Smooth muscle cell (in vitro differentiated cells): ENCODE data around the gene LCE1A. TPM values are rescaled to one million over a fixed set of nuclear protein-coding genes. Genes with fewer than 3 reads are reported as not detected.

Source experiments
- DNase-seq: peaks from one replicate; lab custom pipeline; 2025; ENCODE audit not compliant: unreplicated experiment; lab: John Stamatoyannopoulos, UW
- H2AFZ ChIP-seq: fragments of 200-600 bp; sonication (generic); 2 replicates; pipeline ENCODE4 v1.6.0; 2016; ENCODE audit warnings: antibody characterized with exemption, low read depth, mild to moderate bottlenecking
- H3F3A ChIP-seq: fragments of 200-600 bp; sonication (generic); 2 replicates; pipeline ENCODE4 v1.6.0; 2017; ENCODE audit warnings: antibody characterized with exemption, low read depth
- H3K27ac ChIP-seq: fragments of 200-600 bp; sonication (generic); 2 replicates; pipeline ENCODE4 v1.5.1; 2016; ENCODE audit warnings: low read depth, mild to moderate bottlenecking
- H3K27me3 ChIP-seq: fragments of 200-600 bp; sonication (generic); 2 replicates; pipeline ENCODE4 v1.6.1; 2016; ENCODE audit warnings: low read depth, mild to moderate bottlenecking
- H3K36me3 ChIP-seq: fragments of 200-600 bp; sonication (generic); 2 replicates; pipeline ENCODE4 v1.5.1; 2016; ENCODE audit warnings: low read depth
- H3K4me1 ChIP-seq: fragments of 200-600 bp; sonication (generic); 2 replicates; pipeline ENCODE4 v1.5.1; 2016; ENCODE audit warnings: low read depth
- H3K4me2 ChIP-seq: fragments of 200-600 bp; sonication (generic); 2 replicates; pipeline ENCODE4 v1.6.0; 2016; ENCODE audit warnings: mild to moderate bottlenecking
- H3K4me3 ChIP-seq: fragments of 200-600 bp; sonication (generic); 2 replicates; pipeline ENCODE4 v1.5.1; 2016; ENCODE audit warnings: mild to moderate bottlenecking
- H3K79me2 ChIP-seq: fragments of 200-600 bp; sonication (generic); 2 replicates; pipeline ENCODE4 v1.6.0; 2016; ENCODE audit warnings: low read depth, mild to moderate bottlenecking
- H3K9ac ChIP-seq: fragments of 200-600 bp; sonication (generic); 2 replicates; pipeline ENCODE4 v1.6.0; 2016; ENCODE audit warnings: low read depth
- H3K9me3 ChIP-seq: fragments of 200-600 bp; sonication (generic); replicated peaks from 2 replicates; pipeline ENCODE4 v1.5.1; 2016; ENCODE audit warnings: low read depth
- H4K20me1 ChIP-seq: fragments of 200-600 bp; sonication (generic); 2 replicates; pipeline ENCODE4 v1.6.0; 2016; ENCODE audit warnings: low read depth
- CTCF ChIP-seq: fragments of 200-600 bp; sonication (generic); IDR thresholded peaks from 2 replicates; pipeline ENCODE4 v1.5.1; 2017; ENCODE audit warnings: borderline replicate concordance, mild to moderate bottlenecking, antibody characterized with exemption; ENCODE audit not compliant: insufficient read depth, poor library complexity, severe bottlenecking
- WGBS: methylation state at CpG from one replicate; pipeline ENCODE4 v1.1.7; 2016; ENCODE audit warnings: low lambda C conversion rate; 5-methylcytosine and 5-hydroxymethylcytosine counted together
- polyA plus RNA-seq: library from polyadenylated mRNA; unstranded; fragments of >200 nt; fragmentation: Nextera tagmentation; extraction: Ambion mirVana; gene quantifications from 2 replicates; pipeline ENCODE4 v1.2.1, GENCODE V29; 2016
- total RNA-seq: library from RNA; depleted of rRNA; stranded (reverse); fragments of >200 nt; gene quantifications from 2 replicates; pipeline ENCODE4 v1.2.3, GENCODE V29; 2014

Gene LCE1A
- total and polyA plus RNA-seq, 2 experiments from 2014 or later, result not detected

- no peaks in the 10 kb centered on the region for H3K9me3 ChIP-seq
- no peak overlapping the region for H3K4me2 ChIP-seq
- 51% methylated on average over 17 of the region's 17 CpGs for WGBS
- H2AFZ ChIP-seq, result no peak overlapping the region
- no peak for DNase-seq
- TF ChIP-seq CTCF, result no peak
- H3K4me1 ChIP-seq, result no peaks in the 10 kb centered on the region
- H3K27ac ChIP-seq, result no peak overlapping the region
- H3K79me2 ChIP-seq, result no peaks in the 10 kb centered on the region
- H3K9ac ChIP-seq, result no peak overlapping the region
- H3F3A ChIP-seq, result no peaks in the 10 kb centered on the region
- no peaks in the 10 kb centered on the region for H3K36me3 ChIP-seq
- H3K4me3 ChIP-seq, result no peak overlapping the region
- H3K27me3 ChIP-seq, result no peaks in the 10 kb centered on the region
- no peaks in the 10 kb centered on the region for H4K20me1 ChIP-seq
Observed at GRCh38 chr1:152870831-152871730, 43.8 kb downstream of the LCE1A start.

- no peaks in the 10 kb centered on the region for H4K20me1 ChIP-seq
- no peak overlapping the region for H2AFZ ChIP-seq
- no peak overlapping the region for H3K9ac ChIP-seq
- no peaks in the 10 kb centered on the region for H3K9me3 ChIP-seq
- H3K4me3 ChIP-seq, result no peak overlapping the region
- no peaks in the 10 kb centered on the region for H3K79me2 ChIP-seq
- no peak overlapping the region for H3K4me2 ChIP-seq
- TF ChIP-seq CTCF, result no peak
- H3K36me3 ChIP-seq, result no peaks in the 10 kb centered on the region
- no peak for DNase-seq
- no peaks in the 10 kb centered on the region for H3K27me3 ChIP-seq
- H3K27ac ChIP-seq, result no peak overlapping the region
- H3F3A ChIP-seq, result no peaks in the 10 kb centered on the region
- H3K4me1 ChIP-seq, result no peaks in the 10 kb centered on the region
- 64% methylated on average over 6 of the region's 6 CpGs for WGBS
Observed at GRCh38 chr1:152871731-152872126, 44.5 kb downstream of the LCE1A start.

GRCh38 chr1:152873495-152873894, 46.2 kb downstream of the LCE1A start:
- no peak overlapping the region for H2AFZ ChIP-seq
- H3F3A ChIP-seq, result no peaks in the 10 kb centered on the region
- no peaks in the 10 kb centered on the region for H4K20me1 ChIP-seq
- no peaks in the 10 kb centered on the region for H3K79me2 ChIP-seq
- H3K4me3 ChIP-seq, result no peak overlapping the region
- no peak for TF ChIP-seq CTCF
- H3K27me3 ChIP-seq, result no peaks in the 10 kb centered on the region
- H3K4me2 ChIP-seq, result no peak overlapping the region
- no peak overlapping the region for H3K9ac ChIP-seq
- no peaks in the 10 kb centered on the region for H3K36me3 ChIP-seq
- no peak overlapping the region for H3K27ac ChIP-seq
- H3K4me1 ChIP-seq, result no peaks in the 10 kb centered on the region
- no peaks in the 10 kb centered on the region for H3K9me3 ChIP-seq
- no peak for DNase-seq

GRCh38 chr1:152876827-152877226, 49.6 kb downstream of the LCE1A start:
- Histone ChIP-seq H3K27ac (no peak overlapping the region), H3F3A (no peaks in the 10 kb centered on the region), H3K9ac (no peak overlapping the region), H3K4me3 (no peak overlapping the region), H4K20me1 (no peaks in the 10 kb centered on the region), H3K79me2 (no peaks in the 10 kb centered on the region), H2AFZ (no peak overlapping the region), H3K4me1 (no peaks in the 10 kb centered on the region), H3K36me3 (no peaks in the 10 kb centered on the region), H3K4me2 (no peak overlapping the region), H3K27me3 (no peaks in the 10 kb centered on the region), H3K9me3 (no peaks in the 10 kb centered on the region)
- no peak for TF ChIP-seq CTCF
- DNase-seq, result no peak
- 42% methylated on average over 1 of the region's 1 CpG for WGBS
